ENCODE data around the gene TTC3. TPM values are rescaled to one million over a fixed set of nuclear protein-coding genes. Genes with fewer than 3 reads are reported as not detected.

TTC3 gene
- polyA plus RNA-seq, 1 donor from 2014 or later = 332 TPM

DNA sequence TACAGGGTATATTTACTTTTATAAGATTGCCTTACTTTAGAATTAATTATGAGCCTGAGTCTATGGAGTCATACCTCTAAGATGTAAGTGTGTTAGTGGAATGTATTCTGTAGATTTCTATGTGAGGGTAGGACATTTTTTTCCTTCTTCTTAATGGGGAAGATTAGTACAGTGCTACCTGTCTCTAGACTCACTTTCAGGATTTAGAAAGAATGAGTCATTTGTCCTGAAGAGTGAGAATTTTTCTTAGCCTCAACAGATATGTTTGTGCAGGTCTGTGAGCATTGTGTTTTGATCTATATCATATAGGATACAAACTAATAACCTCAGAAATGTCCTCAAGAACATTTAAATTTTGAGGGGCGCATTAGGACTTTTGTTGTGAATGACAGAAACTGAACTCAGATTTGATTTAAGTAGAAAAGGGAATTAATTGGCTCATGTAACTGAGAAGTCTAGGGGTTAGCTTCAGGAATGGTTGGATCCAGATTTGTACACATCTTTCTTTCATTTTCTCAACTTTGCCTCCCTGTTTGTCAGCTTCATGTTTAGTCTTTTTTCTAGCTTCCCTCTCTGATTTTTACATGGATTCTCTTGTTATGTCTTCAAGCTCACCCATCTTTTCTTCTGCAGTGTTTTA is 45.3 kb downstream of the TTC3 start:
- no peaks in the 10 kb centered on the region for H3K27me3 ChIP-seq (ENCODE audit: insufficient read depth, low read depth, low read length)
- H4K20me1 ChIP-seq (ENCODE audit: insufficient read depth) = no peaks in the 10 kb centered on the region
- H3K79me2 ChIP-seq (replicated peaks; ENCODE audit: insufficient read depth, low read length) = peaks cover 24% of the 10 kb centered on the region
- H3K4me3 ChIP-seq (ENCODE audit: low read length) = no peak overlapping the region
- H2AFZ ChIP-seq (ENCODE audit: low read depth, low read length) = no peak overlapping the region
- H3F3A ChIP-seq (ENCODE audit: insufficient read depth, low read length, poor library complexity, severe bottlenecking) = no peaks in the 10 kb centered on the region
- no peak for TF ChIP-seq EP300 (conservative IDR thresholded peaks at IDR 0.05; ENCODE audit: poor library complexity, severe bottlenecking)
- no peak for TF ChIP-seq RAD21 (conservative IDR thresholded peaks at IDR 0.05)
- no peak for TF ChIP-seq POLR2AphosphoS5 (IDR thresholded peaks at IDR 0.05)
- no peak for TF ChIP-seq SMC3 (conservative IDR thresholded peaks at IDR 0.05; ENCODE audit: poor library complexity)
- no peak for TF ChIP-seq EZH2 (IDR thresholded peaks at IDR 0.05; ENCODE audit: borderline replicate concordance, insufficient read depth, low read length, poor library complexity, severe bottlenecking)
- no peak for TF ChIP-seq REST (IDR thresholded peaks at IDR 0.05; ENCODE audit: borderline replicate concordance)
- TF ChIP-seq CTCF (IDR thresholded peaks at IDR 0.05; ENCODE audit: poor library complexity, severe bottlenecking) = no peak
- TF ChIP-seq MXI1 (conservative IDR thresholded peaks at IDR 0.05; ENCODE audit: poor library complexity, severe bottlenecking) = no peak
- no peak for TF ChIP-seq TAF1 (IDR thresholded peaks at IDR 0.05; ENCODE audit: low read depth)
- no peak overlapping the region for H3K9ac ChIP-seq (ENCODE audit: low read length)
- H3K9me2 ChIP-seq (ENCODE audit: insufficient read depth, low read length) = no peaks in the 10 kb centered on the region
- H3K4me2 ChIP-seq (ENCODE audit: low read length) = no peak overlapping the region
- no peaks in the 10 kb centered on the region for H3K9me3 ChIP-seq (ENCODE audit: low read length)
- no peak overlapping the region for H3K27ac ChIP-seq (ENCODE audit: low read length)
- peaks cover 13% of the 10 kb centered on the region for H3K36me3 ChIP-seq (ENCODE audit: insufficient read depth, low read length)

DNA sequence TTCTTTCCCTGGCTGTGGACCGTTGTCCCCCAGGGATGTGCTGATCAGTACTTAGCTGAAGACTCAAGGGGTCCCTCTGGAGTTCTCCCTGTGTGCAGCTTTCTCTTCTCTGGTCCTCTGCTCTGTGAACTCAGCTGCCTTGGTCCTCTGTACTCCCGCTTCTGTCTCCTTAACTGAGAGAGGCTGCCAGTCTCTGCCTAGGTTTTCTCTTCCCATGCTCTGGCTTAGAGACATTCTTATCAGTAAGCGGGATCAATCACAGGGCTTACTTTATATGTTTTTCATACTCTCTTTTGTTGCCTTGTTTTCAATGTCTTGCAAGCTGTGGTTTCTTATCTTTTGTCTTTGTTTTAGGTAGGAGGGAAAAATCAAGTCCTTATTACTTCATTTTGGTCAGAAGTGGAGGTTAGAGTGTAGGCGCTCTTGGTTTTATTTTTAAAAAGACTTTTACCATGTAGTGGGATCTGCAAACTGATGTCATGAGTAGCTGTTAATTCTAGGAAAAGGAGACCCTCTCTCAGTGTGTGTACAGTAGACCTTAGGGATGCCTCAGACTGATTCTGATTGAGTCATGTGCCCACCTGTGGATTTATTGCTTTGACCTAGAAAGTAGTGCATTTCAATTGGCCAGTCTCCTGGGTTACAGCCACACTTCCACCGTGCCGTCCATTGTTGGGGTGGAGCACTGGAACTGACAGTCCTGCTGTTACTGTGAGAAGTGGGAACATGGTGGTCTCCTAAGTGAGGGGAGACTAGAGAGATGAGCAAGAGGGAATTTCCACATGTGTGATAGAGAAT is 46.6 kb downstream of the TTC3 start:
- H3K27ac ChIP-seq (ENCODE audit: low read length) = no peak overlapping the region

More for the DNA sequence above, 46.6 kb downstream of the TTC3 start:
- peaks cover 13% of the 10 kb centered on the region for H3K36me3 ChIP-seq (ENCODE audit: insufficient read depth, low read length)
- no peaks in the 10 kb centered on the region for H3K9me3 ChIP-seq (ENCODE audit: low read length)
- no peak overlapping the region for H3K4me3 ChIP-seq (ENCODE audit: low read length)
- H3K27me3 ChIP-seq (ENCODE audit: insufficient read depth, low read depth, low read length) = no peaks in the 10 kb centered on the region
- H3K9ac ChIP-seq (ENCODE audit: low read length) = no peak overlapping the region
- H3K9me2 ChIP-seq (ENCODE audit: insufficient read depth, low read length) = no peaks in the 10 kb centered on the region
- H2AFZ ChIP-seq (ENCODE audit: low read depth, low read length) = no peak overlapping the region
- TF ChIP-seq RAD21 (conservative IDR thresholded peaks at IDR 0.05) (no peak), EZH2 (IDR thresholded peaks at IDR 0.05; ENCODE audit: borderline replicate concordance, insufficient read depth, low read length, poor library complexity, severe bottlenecking) (no peak), POLR2AphosphoS5 (IDR thresholded peaks at IDR 0.05) (no peak), CTCF (IDR thresholded peaks at IDR 0.05; ENCODE audit: poor library complexity, severe bottlenecking) (no peak), EP300 (conservative IDR thresholded peaks at IDR 0.05; ENCODE audit: poor library complexity, severe bottlenecking) (no peak), TAF1 (IDR thresholded peaks at IDR 0.05; ENCODE audit: low read depth) (no peak), SMC3 (conservative IDR thresholded peaks at IDR 0.05; ENCODE audit: poor library complexity) (no peak), MXI1 (conservative IDR thresholded peaks at IDR 0.05; ENCODE audit: poor library complexity, severe bottlenecking) (no peak), REST (IDR thresholded peaks at IDR 0.05; ENCODE audit: borderline replicate concordance) (no peak)
- H3K79me2 ChIP-seq (replicated peaks; ENCODE audit: insufficient read depth, low read length) = peaks cover 24% of the 10 kb centered on the region
- no peaks in the 10 kb centered on the region for H3F3A ChIP-seq (ENCODE audit: insufficient read depth, low read length, poor library complexity, severe bottlenecking)
- no peaks in the 10 kb centered on the region for H4K20me1 ChIP-seq (ENCODE audit: insufficient read depth)
- H3K4me2 ChIP-seq (ENCODE audit: low read length) = no peak overlapping the region

Measured in neural cell (in vitro differentiated cells).